ENCODE data around the gene ZCCHC14. TPM values are rescaled to one million over a fixed set of nuclear protein-coding genes. Genes with fewer than 3 reads are reported as not detected.
"Not testable (repeated sequence)": the region's sequence is repeated elsewhere in the genome, so short reads cannot be mapped to it uniquely, and the experiment has no call there.

Gene ZCCHC14
- total RNA-seq, 1 donor from 2014 or later = 19.0 TPM

DNA sequence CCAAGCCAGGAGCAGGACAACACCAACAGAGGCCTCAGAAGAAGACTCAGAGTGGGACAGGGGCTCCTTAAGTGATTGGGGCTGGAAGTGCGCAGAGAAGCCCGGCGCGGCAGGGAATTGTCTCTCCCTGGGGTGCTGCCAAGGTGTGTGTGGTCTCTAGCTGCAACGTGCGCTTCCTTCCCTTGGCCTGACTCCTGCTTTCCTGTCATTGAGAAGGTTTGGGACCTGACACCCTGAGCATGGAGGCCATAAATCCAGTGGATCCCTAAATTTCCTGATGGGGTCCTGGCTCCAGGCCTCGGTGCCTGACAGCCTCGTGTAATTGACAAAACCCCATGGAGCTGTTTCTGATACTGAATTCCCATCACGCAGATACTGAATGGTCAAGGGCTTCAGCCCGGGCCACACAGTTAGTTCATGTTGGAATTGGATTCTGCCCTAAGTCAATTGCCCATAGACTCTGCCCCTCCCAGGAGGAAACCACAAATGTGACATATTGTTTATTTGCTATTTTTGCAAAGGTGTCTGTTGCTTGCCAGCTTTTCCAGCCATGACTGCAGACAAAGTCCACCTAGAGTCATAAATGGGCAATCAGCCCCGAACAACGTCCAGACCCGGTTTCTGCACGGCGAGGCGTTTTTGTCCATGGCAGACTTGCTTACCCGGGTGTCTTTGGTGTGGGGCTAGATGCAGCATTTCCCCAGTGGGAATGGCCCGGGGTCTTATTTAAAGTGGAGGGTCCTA, 4.4 kb upstream of the ZCCHC14 start:
- H3K9me3 Mint-ChIP-seq (ENCODE audit: unreplicated experiment); H2AFZ ChIP-seq (ENCODE audit: low read depth, low read length); FAIRE-seq; H3K27me3 ChIP-seq (ENCODE audit: insufficient read depth, low read length); H3K4me3 Mint-ChIP-seq (ENCODE audit: unreplicated experiment); H3K36me3 Mint-ChIP-seq (ENCODE audit: low read depth, unreplicated experiment); H3K4me3 ChIP-seq (ENCODE audit: insufficient read depth, low read depth, low read length); H3K36me3 ChIP-seq (ENCODE audit: insufficient read depth, low read length); H3K4me2 ChIP-seq (ENCODE audit: low read length); DNase-seq (ENCODE audit: low read depth); H3K27ac ChIP-seq (ENCODE audit: low read depth, low read length); H3K9me3 ChIP-seq (ENCODE audit: insufficient read depth, low read depth, low read length); H3K27me3 Mint-ChIP-seq (ENCODE audit: low read depth, unreplicated experiment); H4K20me1 ChIP-seq (ENCODE audit: insufficient read depth, low read length); H3K9ac ChIP-seq (ENCODE audit: low read length); H3K79me2 ChIP-seq (ENCODE audit: insufficient read depth, low read length); H3K27ac Mint-ChIP-seq (ENCODE audit: unreplicated experiment): not testable (repeated sequence)
- peaks cover 14% of the 10 kb centered on the region for H3K4me1 ChIP-seq (ENCODE audit: insufficient read depth, low read length)
- H3K4me1 Mint-ChIP-seq (ENCODE audit: low read depth, unreplicated experiment) = peaks cover 14% of the 10 kb centered on the region

DNA sequence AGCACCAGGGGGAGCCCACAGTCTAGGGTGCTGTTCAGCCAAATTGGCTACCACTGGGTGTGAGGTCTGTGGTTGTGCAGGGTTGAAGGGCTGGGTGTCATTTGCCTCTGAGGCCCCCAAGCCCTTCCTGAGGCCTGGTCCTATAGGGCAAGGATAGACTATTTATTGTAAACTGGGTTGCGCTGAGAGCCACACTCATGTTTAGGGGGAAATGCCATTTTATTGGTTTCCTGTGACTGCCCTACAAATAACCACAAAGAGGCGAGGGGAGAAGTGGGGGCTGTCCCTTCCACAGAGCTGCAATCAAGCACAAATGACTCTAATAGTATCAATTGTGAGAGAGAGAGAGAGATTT, 3.6 kb upstream of the ZCCHC14 start:
- Histone ChIP-seq H3K36me3 (ENCODE audit: insufficient read depth, low read length) (no peaks in the 10 kb centered on the region), H3K79me2 (ENCODE audit: insufficient read depth, low read length) (peaks cover 6% of the 10 kb centered on the region), H3K9me3 (ENCODE audit: insufficient read depth, low read depth, low read length) (no peaks in the 10 kb centered on the region), H3K9ac (ENCODE audit: low read length) (no peak overlapping the region), H3K4me2 (ENCODE audit: low read length) (no peak overlapping the region), H3K4me3 (ENCODE audit: insufficient read depth, low read depth, low read length) (no peak overlapping the region), H2AFZ (ENCODE audit: low read depth, low read length) (no peak overlapping the region), H3K27me3 (ENCODE audit: insufficient read depth, low read length) (no peaks in the 10 kb centered on the region), H3K4me1 (ENCODE audit: insufficient read depth, low read length) (peaks cover 15% of the 10 kb centered on the region), H3K27ac (ENCODE audit: low read depth, low read length) (no peak overlapping the region), H4K20me1 (ENCODE audit: insufficient read depth, low read length) (peaks cover 5% of the 10 kb centered on the region)
- TF ChIP-seq, protein P1, sequence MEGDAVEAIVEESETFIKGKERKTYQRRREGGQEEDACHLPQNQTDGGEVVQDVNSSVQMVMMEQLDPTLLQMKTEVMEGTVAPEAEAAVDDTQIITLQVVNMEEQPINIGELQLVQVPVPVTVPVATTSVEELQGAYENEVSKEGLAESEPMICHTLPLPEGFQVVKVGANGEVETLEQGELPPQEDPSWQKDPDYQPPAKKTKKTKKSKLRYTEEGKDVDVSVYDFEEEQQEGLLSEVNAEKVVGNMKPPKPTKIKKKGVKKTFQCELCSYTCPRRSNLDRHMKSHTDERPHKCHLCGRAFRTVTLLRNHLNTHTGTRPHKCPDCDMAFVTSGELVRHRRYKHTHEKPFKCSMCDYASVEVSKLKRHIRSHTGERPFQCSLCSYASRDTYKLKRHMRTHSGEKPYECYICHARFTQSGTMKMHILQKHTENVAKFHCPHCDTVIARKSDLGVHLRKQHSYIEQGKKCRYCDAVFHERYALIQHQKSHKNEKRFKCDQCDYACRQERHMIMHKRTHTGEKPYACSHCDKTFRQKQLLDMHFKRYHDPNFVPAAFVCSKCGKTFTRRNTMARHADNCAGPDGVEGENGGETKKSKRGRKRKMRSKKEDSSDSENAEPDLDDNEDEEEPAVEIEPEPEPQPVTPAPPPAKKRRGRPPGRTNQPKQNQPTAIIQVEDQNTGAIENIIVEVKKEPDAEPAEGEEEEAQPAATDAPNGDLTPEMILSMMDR (IDR thresholded peaks at IDR 0.05; ENCODE audit: insufficient read depth, low read depth, low read length) = no peak
- no peak for TF ChIP-seq EZH2 (IDR thresholded peaks at IDR 0.05; ENCODE audit: insufficient read depth, low read length)
- no peak for DNase-seq (ENCODE audit: low read depth)
- Mint-ChIP-seq H3K4me3 (ENCODE audit: unreplicated experiment) (peak overlapping the region; percentile 6), H3K36me3 (ENCODE audit: low read depth, unreplicated experiment) (no peaks in the 10 kb centered on the region), H3K9me3 (ENCODE audit: unreplicated experiment) (no peaks in the 10 kb centered on the region), H3K4me1 (ENCODE audit: low read depth, unreplicated experiment) (peaks cover 14% of the 10 kb centered on the region), H3K27ac (ENCODE audit: unreplicated experiment) (no peak overlapping the region), H3K27me3 (ENCODE audit: low read depth, unreplicated experiment) (no peaks in the 10 kb centered on the region)
- FAIRE-seq = no peak

DNA sequence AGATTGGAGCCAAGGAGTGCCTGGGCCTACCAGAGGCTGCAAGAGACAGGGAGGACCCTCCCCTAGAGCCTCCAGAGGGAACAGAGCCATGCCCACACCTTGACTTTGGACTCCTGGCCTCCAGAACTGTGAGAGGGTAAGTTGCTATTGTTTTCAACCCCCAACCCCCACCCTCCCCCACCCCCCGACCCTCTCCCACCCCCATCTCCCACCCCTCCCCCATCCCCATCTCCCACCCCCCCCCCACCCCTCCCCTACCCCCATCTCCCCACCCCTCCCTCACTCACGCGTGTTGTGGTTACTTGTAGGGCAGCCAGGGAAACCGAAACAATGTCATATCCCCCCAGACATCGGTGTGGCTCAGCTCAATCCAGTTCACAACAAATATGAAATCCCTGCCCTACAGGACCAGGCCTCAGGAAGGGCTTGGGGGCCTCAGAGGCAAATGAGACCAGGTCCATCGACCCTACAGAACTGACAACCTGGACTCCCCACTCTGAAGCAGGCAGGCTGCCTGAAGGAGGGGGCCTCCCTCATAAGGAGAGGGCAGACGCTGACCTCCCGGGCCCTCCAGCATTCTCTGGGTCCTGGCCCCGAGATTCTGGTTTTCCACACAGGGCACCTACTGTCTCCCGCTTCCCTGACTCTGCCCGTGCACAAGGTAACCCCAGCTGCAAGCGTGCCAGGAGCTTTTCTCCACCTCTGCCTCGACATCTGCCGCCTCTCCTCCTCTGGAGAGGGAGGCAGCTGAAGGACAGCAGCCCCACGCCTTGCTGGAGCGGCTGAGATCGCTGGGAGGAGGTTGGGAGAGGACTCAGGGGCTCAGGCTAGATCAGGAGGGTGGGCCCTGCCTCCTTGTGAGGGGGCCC, 3.0 kb upstream of the ZCCHC14 start:
- no peak for DNase-seq (ENCODE audit: low read depth)
- peaks cover 12% of the 10 kb centered on the region for H4K20me1 ChIP-seq (ENCODE audit: insufficient read depth, low read length)
- Mint-ChIP-seq H3K27ac (ENCODE audit: unreplicated experiment) (no peak overlapping the region), H3K27me3 (ENCODE audit: low read depth, unreplicated experiment) (no peaks in the 10 kb centered on the region), H3K9me3 (ENCODE audit: unreplicated experiment) (no peaks in the 10 kb centered on the region), H3K4me1 (ENCODE audit: low read depth, unreplicated experiment) (peaks cover 14% of the 10 kb centered on the region), H3K4me3 (ENCODE audit: unreplicated experiment) (no peak overlapping the region), H3K36me3 (ENCODE audit: low read depth, unreplicated experiment) (no peaks in the 10 kb centered on the region)
- H3K27ac ChIP-seq (ENCODE audit: low read depth, low read length) = no peak overlapping the region
- no peaks in the 10 kb centered on the region for H3K9me3 ChIP-seq (ENCODE audit: insufficient read depth, low read depth, low read length)
- H3K9ac ChIP-seq (ENCODE audit: low read length) = no peak overlapping the region
- FAIRE-seq = no peak
- H3K4me3 ChIP-seq (ENCODE audit: insufficient read depth, low read depth, low read length) = no peak overlapping the region
- H3K36me3 ChIP-seq (ENCODE audit: insufficient read depth, low read length) = no peaks in the 10 kb centered on the region
- H3K4me1 ChIP-seq (ENCODE audit: insufficient read depth, low read length) = peaks cover 21% of the 10 kb centered on the region
- no peak for TF ChIP-seq EZH2 (IDR thresholded peaks at IDR 0.05; ENCODE audit: insufficient read depth, low read length)
- TF ChIP-seq, protein P1 (IDR thresholded peaks at IDR 0.05; ENCODE audit: insufficient read depth, low read depth, low read length) = no peak
- H3K79me2 ChIP-seq (ENCODE audit: insufficient read depth, low read length) = peaks cover 12% of the 10 kb centered on the region
- no peak overlapping the region for H2AFZ ChIP-seq (ENCODE audit: low read depth, low read length)
- no peak overlapping the region for H3K4me2 ChIP-seq (ENCODE audit: low read length)
- H3K27me3 ChIP-seq (ENCODE audit: insufficient read depth, low read length) = no peaks in the 10 kb centered on the region
